Measurements from ENCODE around the gene TTLL10. TPM values are rescaled to one million over a fixed set of nuclear protein-coding genes. Genes with fewer than 3 reads are reported as not detected.

The TTLL10 gene
- total RNA-seq, 1 donor from 2014 or later: not detected

GRCh38 chr1:1225913-1226312 lies 52.2 kb downstream of the TTLL10 start:
- Mint-ChIP-seq H3K27me3 (ENCODE audit: unreplicated experiment) (peaks cover 9% of the 10 kb centered on the region), H3K9me3 (ENCODE audit: unreplicated experiment) (no peaks in the 10 kb centered on the region), H3K4me3 (ENCODE audit: unreplicated experiment) (peak overlapping the region; percentile 29), H3K36me3 (ENCODE audit: low read depth, unreplicated experiment) (peaks cover 27% of the 10 kb centered on the region), H3K27ac (ENCODE audit: unreplicated experiment) (peak overlapping the region; percentile 49), H3K4me1 (ENCODE audit: unreplicated experiment) (peaks cover 16% of the 10 kb centered on the region)
- no peak for TF ChIP-seq CTCF (IDR thresholded peaks at IDR 0.05; ENCODE audit: unreplicated experiment)
- no peak for DNase-seq (ENCODE audit: low spot score)

GRCh38 chr1:1226566-1227362 lies 53.1 kb downstream of the TTLL10 start:
- Mint-ChIP-seq H3K4me3 (ENCODE audit: unreplicated experiment) (no peak overlapping the region), H3K36me3 (ENCODE audit: low read depth, unreplicated experiment) (peaks cover 24% of the 10 kb centered on the region), H3K4me1 (ENCODE audit: unreplicated experiment) (peaks cover 19% of the 10 kb centered on the region), H3K27ac (ENCODE audit: unreplicated experiment) (no peak overlapping the region), H3K9me3 (ENCODE audit: unreplicated experiment) (no peaks in the 10 kb centered on the region), H3K27me3 (ENCODE audit: unreplicated experiment) (peaks cover 12% of the 10 kb centered on the region)
- no peak for TF ChIP-seq CTCF (IDR thresholded peaks at IDR 0.05; ENCODE audit: unreplicated experiment)
- DNase-seq (ENCODE audit: low spot score): no peak

GRCh38 chr1:1227386-1227785 lies 53.7 kb downstream of the TTLL10 start:
- Mint-ChIP-seq H3K27ac (ENCODE audit: unreplicated experiment) (no peak overlapping the region), H3K36me3 (ENCODE audit: low read depth, unreplicated experiment) (peaks cover 24% of the 10 kb centered on the region), H3K9me3 (ENCODE audit: unreplicated experiment) (no peaks in the 10 kb centered on the region), H3K27me3 (ENCODE audit: unreplicated experiment) (peaks cover 12% of the 10 kb centered on the region), H3K4me3 (ENCODE audit: unreplicated experiment) (no peak overlapping the region), H3K4me1 (ENCODE audit: unreplicated experiment) (peaks cover 19% of the 10 kb centered on the region)
- no peak for TF ChIP-seq CTCF (IDR thresholded peaks at IDR 0.05; ENCODE audit: unreplicated experiment)
- DNase-seq (ENCODE audit: low spot score): no peak

- H3K27ac Mint-ChIP-seq (ENCODE audit: unreplicated experiment): no peak overlapping the region
- no peak for TF ChIP-seq CTCF (IDR thresholded peaks at IDR 0.05; ENCODE audit: unreplicated experiment)
- H3K4me1 Mint-ChIP-seq (ENCODE audit: unreplicated experiment): peaks cover 16% of the 10 kb centered on the region
- no peak overlapping the region for H3K4me3 Mint-ChIP-seq (ENCODE audit: unreplicated experiment)
- no peaks in the 10 kb centered on the region for H3K9me3 Mint-ChIP-seq (ENCODE audit: unreplicated experiment)
- no peak for DNase-seq (ENCODE audit: low spot score)
- peaks cover 11% of the 10 kb centered on the region for H3K27me3 Mint-ChIP-seq (ENCODE audit: unreplicated experiment)
- H3K36me3 Mint-ChIP-seq (ENCODE audit: low read depth, unreplicated experiment): peaks cover 17% of the 10 kb centered on the region
These were observed 54.5 kb downstream of the TTLL10 start for GRCh38 chr1:1228187-1228586.

- no peak for DNase-seq (ENCODE audit: low spot score)
- TF ChIP-seq CTCF (IDR thresholded peaks at IDR 0.05; ENCODE audit: unreplicated experiment): no peak
- H3K9me3 Mint-ChIP-seq (ENCODE audit: unreplicated experiment): no peaks in the 10 kb centered on the region
- H3K4me3 Mint-ChIP-seq (ENCODE audit: unreplicated experiment): no peak overlapping the region
- H3K27me3 Mint-ChIP-seq (ENCODE audit: unreplicated experiment): peaks cover 15% of the 10 kb centered on the region
- H3K36me3 Mint-ChIP-seq (ENCODE audit: low read depth, unreplicated experiment): peaks cover 21% of the 10 kb centered on the region
- peaks cover 20% of the 10 kb centered on the region for H3K4me1 Mint-ChIP-seq (ENCODE audit: unreplicated experiment)
- H3K27ac Mint-ChIP-seq (ENCODE audit: unreplicated experiment): no peak overlapping the region
These were observed 55.1 kb downstream of the TTLL10 start for GRCh38 chr1:1228596-1229321.

Measured in endothelial cell (in vitro differentiated cells).